Hematopoietic multipotent progenitor cell treated with erythropoietin and hydrocortisone succinate and interleukin-3 and kit ligand, for 15 days (in vitro differentiated cells): ENCODE data around the gene NBL1.

ENCODE experiments used
- DNase-seq: peaks from one replicate; pipeline ENCODE4 v3.0.0-alpha.2; 2015; ENCODE audit warnings: low spot score

The NBL1 gene

GRCh38 chr1:19703280-19703679 is 59.2 kb downstream of the NBL1 start:
- DNase-seq: no peak

- DNase-seq: peak; percentile 42
Observed at GRCh38 chr1:19704247-19705113, 60.4 kb downstream of the NBL1 start.

DNA sequence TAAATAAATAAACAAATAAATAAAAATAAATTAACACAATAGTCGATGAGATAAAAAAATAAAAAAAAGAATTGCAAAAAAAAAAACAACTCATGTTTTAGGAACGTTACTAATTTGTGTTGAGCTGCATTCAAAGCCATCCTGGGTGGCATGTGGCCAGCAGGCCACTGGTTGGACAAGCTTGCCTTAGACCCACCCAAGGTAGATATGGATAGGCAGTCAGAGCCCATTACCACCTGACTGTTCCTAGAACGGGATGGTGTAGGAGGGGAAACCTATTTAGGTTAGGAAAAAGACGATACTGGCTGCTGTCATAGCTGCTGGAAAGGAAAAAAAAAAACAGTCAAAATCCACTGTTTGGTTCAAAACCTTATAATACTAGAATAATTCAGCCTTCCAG is 61.4 kb downstream of the NBL1 start:
- no peak for DNase-seq

DNA sequence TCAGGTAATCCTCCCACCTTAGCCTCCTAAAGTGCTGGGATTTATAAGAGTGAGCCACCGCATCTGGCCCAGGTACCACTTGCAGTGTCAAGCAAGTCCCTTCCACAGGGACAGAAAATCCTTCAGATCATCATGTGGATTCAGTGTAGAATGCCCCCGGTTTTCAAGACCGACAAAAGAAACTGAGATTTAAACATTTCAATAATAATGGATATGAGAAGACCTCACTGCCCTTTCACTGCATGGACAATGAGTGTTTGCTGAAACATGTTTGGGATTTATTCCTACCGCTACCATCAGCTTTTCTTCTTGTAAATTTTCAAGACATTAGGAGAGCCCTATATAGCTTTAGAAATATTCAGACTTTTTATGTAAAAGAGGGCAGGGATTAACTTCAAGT is 62.0 kb downstream of the NBL1 start:
- no peak for DNase-seq
